Measurements from ENCODE around the gene C3orf18.

The C3orf18 gene

GRCh38 chr3:50567386-50568167, at the start of gene C3orf18:
C3orf18 (minus strand) TSS chr3:50567747; CDS start chr3:50565699, 2,048 bp downstream.
- peak; percentile 89 for DNase-seq (ENCODE audit: low read depth, low spot score)

DNA sequence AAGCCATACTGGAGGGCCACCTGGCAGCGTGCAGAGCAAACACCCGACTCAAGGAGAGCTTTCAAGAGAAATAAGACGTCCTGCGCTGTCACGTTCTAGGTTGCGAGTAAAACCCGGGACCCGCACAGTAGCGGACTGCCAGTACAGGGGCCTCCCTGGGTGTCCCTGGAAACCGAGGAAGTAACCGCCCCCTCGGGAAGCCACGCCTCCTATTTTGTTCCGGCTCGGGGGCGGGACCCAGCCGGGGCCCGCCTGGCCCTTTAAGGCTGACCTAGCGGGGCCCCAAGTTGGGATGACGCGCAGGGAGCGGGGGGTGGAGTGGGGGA, 49.2 kb upstream of the C3orf18 start:
- peak; percentile 90 for DNase-seq (ENCODE audit: low read depth, low spot score)

GRCh38 chr3:50616003-50616769, 48.6 kb upstream of the C3orf18 start:
- DNase-seq (ENCODE audit: low read depth, low spot score), result peak; percentile 71

- DNase-seq (ENCODE audit: low read depth, low spot score), result no peak
Observed at GRCh38 chr3:50615190-50615589, 47.6 kb upstream of the C3orf18 start.

- no peak for DNase-seq (ENCODE audit: low read depth, low spot score)
Observed at GRCh38 chr3:50612970-50613846, 45.7 kb upstream of the C3orf18 start.

- DNase-seq (ENCODE audit: low read depth, low spot score), result no peak
Observed at GRCh38 chr3:50612234-50612882, 44.8 kb upstream of the C3orf18 start.

DNA sequence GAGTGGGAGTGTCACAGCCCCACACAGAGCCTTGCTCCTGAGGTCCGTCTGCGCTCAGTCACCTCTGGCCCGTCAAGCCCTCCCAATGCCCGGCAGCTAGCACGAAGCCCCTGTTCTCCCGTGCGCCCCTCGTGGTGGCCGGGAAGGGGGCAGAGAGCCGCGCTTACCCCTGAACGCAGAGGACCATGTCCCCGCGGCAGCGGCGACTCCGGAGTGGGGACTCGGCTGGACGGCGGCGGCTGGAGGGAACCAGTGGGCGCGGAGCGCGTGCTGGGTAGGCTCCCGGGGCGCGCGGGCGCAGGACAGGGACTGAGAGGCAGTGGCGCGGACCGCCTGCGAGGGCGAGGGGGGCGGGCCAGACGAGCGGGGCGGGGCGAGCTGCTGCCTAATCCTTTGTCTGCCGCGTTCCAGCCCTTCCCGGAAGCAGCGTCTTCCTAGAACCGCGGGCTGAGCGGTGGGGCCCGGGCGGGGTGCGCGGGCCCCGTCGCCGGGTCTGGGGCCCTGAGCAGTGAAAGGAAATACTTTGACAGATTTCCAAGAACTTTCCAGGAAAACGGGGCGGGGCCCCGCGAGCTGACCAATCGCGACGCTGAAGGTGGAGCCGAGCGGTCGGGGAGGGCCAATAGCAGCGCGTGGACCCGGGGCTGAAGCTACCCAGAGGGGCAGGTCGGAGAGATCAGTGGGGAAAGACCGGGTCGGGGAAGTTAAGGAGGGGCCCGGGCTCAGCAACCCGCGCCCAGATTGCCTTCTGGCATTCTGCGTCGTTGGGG, 44.1 kb upstream of the C3orf18 start, which contains the start of gene CISH:
TSS of gene CISH (minus strand) at position 311 of the 770 bp plus-strand sequence. CDS start at position 187, 124 bp downstream.
- DNase-seq (ENCODE audit: low read depth, low spot score), result peak; percentile 96

DNA sequence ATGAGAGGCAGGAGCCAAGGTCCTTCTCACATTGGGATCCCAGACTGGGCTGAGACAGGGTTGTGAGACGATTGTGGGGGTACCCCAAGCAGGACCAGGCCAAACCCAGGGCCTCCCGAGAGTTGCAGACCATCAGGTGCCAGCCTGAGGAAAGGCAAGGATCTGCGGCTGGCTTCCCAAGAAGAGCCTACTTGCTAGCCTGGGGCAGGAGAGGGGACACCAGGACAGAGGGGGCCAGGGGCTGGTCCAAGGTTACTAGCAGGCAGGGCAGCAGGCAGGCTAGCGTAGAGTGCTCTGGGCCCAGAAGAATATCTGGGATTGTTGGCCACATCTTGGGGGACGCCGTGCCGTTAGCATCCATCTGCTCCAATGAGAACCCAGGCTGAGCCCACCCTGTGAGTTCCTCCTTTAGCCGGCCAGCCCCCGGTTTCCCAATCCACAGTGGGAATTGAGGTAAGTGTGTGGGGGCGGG, 43.5 kb upstream of the C3orf18 start:
- no peak for DNase-seq (ENCODE audit: low read depth, low spot score)

DNA sequence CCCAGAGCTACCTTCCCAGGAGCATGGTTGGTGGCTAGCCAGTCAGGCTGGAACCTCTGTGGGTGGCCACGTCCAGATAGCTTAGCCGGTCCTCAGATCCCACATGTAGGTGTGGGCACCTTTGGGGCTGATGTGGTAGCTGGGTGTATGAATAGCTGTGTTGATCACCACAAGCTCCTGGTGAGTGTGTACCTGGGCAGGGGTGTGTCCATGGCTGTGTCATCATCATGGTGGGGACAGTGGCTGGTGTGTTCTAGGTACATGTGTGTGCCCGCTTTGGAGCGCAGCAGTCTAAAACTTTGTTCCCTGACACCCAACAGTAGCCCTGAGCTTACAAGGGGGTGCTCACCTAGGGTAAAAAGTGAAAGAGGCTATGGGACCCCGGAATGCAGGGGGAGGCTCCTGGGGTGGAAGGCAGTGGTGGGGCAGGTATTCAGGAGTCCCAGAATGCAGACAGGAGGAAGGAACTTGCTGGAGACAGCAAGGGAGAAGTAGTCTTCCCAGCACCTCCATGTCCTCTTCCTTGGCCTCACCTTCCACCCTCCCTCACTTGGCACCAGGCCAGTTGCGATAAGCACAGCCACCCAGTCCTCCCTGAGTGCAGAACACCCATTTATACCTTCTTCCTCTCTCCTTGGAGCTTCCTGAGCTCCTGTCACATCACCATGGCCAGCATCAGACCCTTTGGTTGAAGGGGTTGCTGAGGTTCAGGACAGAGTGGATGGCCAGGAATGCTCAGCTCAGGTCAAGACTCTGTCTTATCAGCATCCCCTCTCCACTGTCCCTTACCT, 42.8 kb upstream of the C3orf18 start:
- DNase-seq (ENCODE audit: low read depth, low spot score), result no peak

GRCh38 chr3:50609763-50610085, 42.2 kb upstream of the C3orf18 start:
- no peak for DNase-seq (ENCODE audit: low read depth, low spot score)

- no peak for DNase-seq (ENCODE audit: low read depth, low spot score)
Observed at GRCh38 chr3:50609071-50609762, 41.7 kb upstream of the C3orf18 start.

GRCh38 chr3:50608278-50608677, 40.7 kb upstream of the C3orf18 start:
- no peak for DNase-seq (ENCODE audit: low read depth, low spot score)

GRCh38 chr3:50607271-50608091, 39.9 kb upstream of the C3orf18 start:
- DNase-seq (ENCODE audit: low read depth, low spot score), result no peak

- no peak for DNase-seq (ENCODE audit: low read depth, low spot score)
Observed at GRCh38 chr3:50606596-50606995, 39.0 kb upstream of the C3orf18 start.

- no peak for DNase-seq (ENCODE audit: low read depth, low spot score)
Observed at GRCh38 chr3:50605901-50606326, 38.4 kb upstream of the C3orf18 start.

DNA sequence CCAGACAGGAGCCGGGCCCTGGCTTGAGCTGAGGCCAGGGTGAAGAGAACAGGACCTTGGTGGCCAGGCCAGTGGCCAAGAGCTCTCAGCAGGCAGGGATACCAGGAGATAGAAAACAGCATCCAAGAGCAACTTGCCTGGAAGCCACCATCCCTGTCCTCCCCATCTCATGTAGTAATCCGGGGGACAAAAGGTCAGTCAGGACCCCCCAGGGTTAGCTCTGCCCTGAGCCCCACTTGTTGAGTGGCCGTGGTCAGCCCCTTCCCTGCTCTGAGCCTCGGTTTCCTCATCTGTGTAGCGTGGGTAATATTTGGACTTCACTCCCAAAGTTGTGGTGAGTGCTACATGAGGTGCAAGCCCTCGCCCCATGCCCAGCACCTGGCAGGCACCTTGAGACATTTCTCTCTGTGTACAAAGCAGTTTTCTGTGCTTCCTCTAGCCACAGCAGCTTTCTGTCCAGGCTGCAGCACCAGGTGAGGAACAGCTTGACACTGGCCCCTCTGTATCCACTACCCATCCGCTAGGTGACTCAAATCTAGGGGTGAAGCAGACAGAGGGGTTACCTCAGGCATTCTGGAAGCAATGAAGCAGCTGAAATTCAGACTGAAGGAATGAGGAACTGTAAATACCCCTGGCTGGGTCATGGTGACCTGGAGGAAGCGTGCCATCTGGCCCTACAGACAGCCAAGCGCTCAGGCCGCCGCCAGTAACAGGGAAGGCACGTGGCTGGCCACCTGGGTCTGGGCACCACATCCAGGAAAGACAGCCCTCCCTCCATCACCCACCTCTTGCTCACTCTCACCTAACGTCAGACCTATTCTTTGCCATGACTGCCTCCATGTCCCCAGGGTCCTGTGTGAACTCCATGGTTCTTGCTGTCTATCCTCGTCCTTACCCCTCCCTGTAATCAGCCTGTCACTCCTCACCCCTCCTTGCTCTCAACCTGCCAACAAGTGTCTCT, 37.4 kb upstream of the C3orf18 start:
- no peak for DNase-seq (ENCODE audit: low read depth, low spot score)

GRCh38 chr3:50604110-50604621, 36.6 kb upstream of the C3orf18 start:
- no peak for DNase-seq (ENCODE audit: low read depth, low spot score)
